Skeletal muscle satellite cell (primary cell): ENCODE results near the gene MRGPRX3. TPM values are rescaled to one million over a fixed set of nuclear protein-coding genes. Genes with fewer than 3 reads are reported as not detected.

ENCODE experiments used
- H3K27me3 ChIP-seq: 2 replicates; pipeline ENCODE4 v1.7.0; 2013; ENCODE audit warnings: low read length; ENCODE audit not compliant: control insufficient read depth, insufficient read depth
- H3K36me3 ChIP-seq: 2 replicates; pipeline ENCODE4 v1.7.0; 2013; ENCODE audit warnings: mild to moderate bottlenecking, control low read depth, low read length; ENCODE audit not compliant: insufficient read depth
- H3K4me1 ChIP-seq: 2 replicates; pipeline ENCODE4 v1.7.0; 2013; ENCODE audit warnings: low read length; ENCODE audit not compliant: control insufficient read depth, insufficient read depth
- H3K4me2 ChIP-seq: 2 replicates; pipeline ENCODE4 v1.7.0; 2013; ENCODE audit warnings: mild to moderate bottlenecking, low read length
- H3K4me3 ChIP-seq: 2 replicates; pipeline ENCODE4 v1.7.0; 2013; ENCODE audit warnings: low read length
- H3K9ac ChIP-seq: 2 replicates; pipeline ENCODE4 v1.7.0; 2013; ENCODE audit warnings: mild to moderate bottlenecking, low read depth, low read length, moderate library complexity
- H3K9me3 ChIP-seq: replicated peaks from 2 replicates; pipeline ENCODE4 v1.7.0; 2013; ENCODE audit warnings: mild to moderate bottlenecking, control low read depth, low read length
- small RNA-seq: library from RNA; depleted of rRNA; stranded (forward); fragments of <200 nt; gene quantifications from one replicate; pipeline ENCODE3, GENCODE V24; 2012

Gene MRGPRX3

GRCh38 chr11:18171377-18172000 lies 39.1 kb downstream of the MRGPRX3 start:
- Histone ChIP-seq H3K9me3 (no peaks in the 10 kb centered on the region), H3K36me3 (no peaks in the 10 kb centered on the region), H3K4me2 (no peak overlapping the region), H3K4me1 (no peaks in the 10 kb centered on the region), H3K27me3 (peaks cover 65% of the 10 kb centered on the region), H3K9ac (no peak overlapping the region), H3K4me3 (no peak overlapping the region)

- Histone ChIP-seq H3K4me2 (no peak within 1 kb of the TSS), H3K27me3 (peaks cover 70% of the 10 kb centered on the region), H3K9ac (no peak within 1 kb of the TSS), H3K4me1 (no peaks in the 10 kb centered on the region), H3K4me3 (no peak within 1 kb of the TSS), H3K36me3 (no peaks in the 10 kb centered on the region), H3K9me3 (no peaks in the 10 kb centered on the region)
Observed at GRCh38 chr11:18172666-18173065, 40.3 kb downstream of the MRGPRX3 start, which contains the start of gene MRGPRX4. Gene MRGPRX4 (plus strand): TSS chr11:18172837. CDS start chr11:18173257, 420 bp downstream.

GRCh38 chr11:18173225-18173866 lies 41.0 kb downstream of the MRGPRX3 start:
- Histone ChIP-seq H3K27me3 (peaks cover 74% of the 10 kb centered on the region), H3K4me3 (no peak overlapping the region), H3K9ac (no peak overlapping the region)

More at GRCh38 chr11:18173225-18173866, 41.0 kb downstream of the MRGPRX3 start:
- H3K36me3 ChIP-seq, result no peaks in the 10 kb centered on the region
- no peaks in the 10 kb centered on the region for H3K4me1 ChIP-seq
- H3K4me2 ChIP-seq, result no peak overlapping the region
- H3K9me3 ChIP-seq, result no peaks in the 10 kb centered on the region

Small RNA genes lying within 50 kb of the gene (small RNA-seq; reads per million reads assigned to genes)
- not detected for gene HIGD1AP5
